ENCODE results near the gene KSR1. TPM values are rescaled to one million over a fixed set of nuclear protein-coding genes. Genes with fewer than 3 reads are reported as not detected.

The KSR1 gene
- total and polyA plus RNA-seq, 10 of the 15 experiments (the other 5 are each of a cell fraction or from before 2014, with no cell fraction given) = 0.97 to 66.6 (median 22.9) TPM

- Histone ChIP-seq H3K9me3 (replicated peaks; ENCODE audit: control insufficient read depth, insufficient read depth, low read length) (no peaks in the 10 kb centered on the region), H3K27ac (ENCODE audit: control insufficient read depth, insufficient read depth) (peak overlapping the region; percentile 80; the same call in 1 of the 2 replicates), H3K36me3 (ENCODE audit: control insufficient read depth in 2 of 2, insufficient read depth in 2 of 2, low read length in 1 of 2) (peaks cover 0 to under 1% of the 10 kb centered on the region in 2 experiments; a peak in 2 of 4 replicates), H3K4me3 (no peak overlapping the region), H3K27me3 (replicated peaks in 1 of 2; ENCODE audit: control insufficient read depth in 2 of 2, insufficient read depth in 2 of 2, low read length in 1 of 2) (no peaks in the 10 kb centered on the region), H3K4me1 (ENCODE audit: control insufficient read depth, insufficient read depth, low read length) (peaks cover 43% of the 10 kb centered on the region), H3K4me2 (ENCODE audit: control insufficient read depth, insufficient read depth) (peak overlapping the region; percentile 87), H3K79me2 (ENCODE audit: control insufficient read depth, insufficient read depth, low read length) (peaks cover 50% of the 10 kb centered on the region), H4K20me1 (ENCODE audit: control insufficient read depth, insufficient read depth) (no peaks in the 10 kb centered on the region), H3K9ac (ENCODE audit: control insufficient read depth, insufficient read depth, low read length) (no peak overlapping the region), H2AFZ (ENCODE audit: control insufficient read depth, low read depth, low read length) (no peak overlapping the region)
- ChIA-PET POLR2A (interaction anchor here (0.6 to 2.0 kb wide), 9 partner anchors 11 to 84 kb away, joined by 3 to 11 read pairs (median 3); no protein-coding TSS in a partner anchor), SMC1A (ENCODE audit: uncharacterized antibody, unreplicated experiment) (interaction anchor here (0.7 to 11.6 kb wide), 16 partner anchors 11 to 278 kb away, joined by 3 to 139 read pairs (median 7); partner anchors contain the start of gene KSR1), CTCF (interaction anchor here (0.6 to 4.0 kb wide), 15 partner anchors 11 to 258 kb away, joined by 3 to 25 read pairs (median 4); partner anchors contain the start of gene KSR1), RAD21 (ENCODE audit: unreplicated experiment) (interaction anchor here (0.7 to 4.9 kb wide), 13 partner anchors 12 to 52 kb away, joined by 3 to 20 read pairs (median 6); partner anchors contain the start of gene KSR1)
- BruUV-seq (replicated peaks) = no TSS peak
- in situ Hi-C loops (cut with MboI) = loop anchor here (25.0 kb wide), 2 partner anchors 1068 to 1393 kb away; partner anchors contain the start of genes FLOT2, PIGS and UNC119
- TF ChIP-seq CTCF (IDR thresholded peaks at IDR 0.05 in 2 of 3, conservative IDR thresholded peaks at IDR 0.05 in 1 of 3; ENCODE audit: control insufficient read depth in 2 of 3, extremely low read depth in 1 of 3, insufficient read depth in 1 of 3, low read depth in 3 of 3, low read length in 3 of 3) (peak in 1 of 3 experiments; percentile 24; a peak in 2 of 6 replicates), POLR2AphosphoS2 (IDR thresholded peaks at IDR 0.05; ENCODE audit: low read depth, low read length) (no peak), BHLHE40 (IDR thresholded peaks at IDR 0.05; ENCODE audit: borderline replicate concordance in 1 of 2, low read depth in 2 of 2, low read length in 1 of 2) (peak in 1 of 2 experiments; percentile 0; a peak in 1 of 4 replicates)
- DNase-seq (ENCODE audit: low read depth, low spot score) (no peak), FAIRE-seq (no peak), ATAC-seq (no peak; the same call in 2 of the 3 replicates)
- WGBS (ENCODE audit: insufficient coverage, insufficient replicate concordance, low lambda C conversion rate, missing lambda C conversion rate) = 78% methylated on average over 19 of the region's 19 CpGs
- intact Hi-C loops (cut with micrococcal nuclease; ENCODE audit: unreplicated experiment) = loop anchor here (2.0 to 5.0 kb wide), 2 partner anchors 22 to 32 kb away; no protein-coding TSS in a partner anchor
Measured at GRCh38 chr17:27494192-27495091, 38.2 kb downstream of the KSR1 start.

All from GM12878 (cell line).